MM.1S (cell line): ENCODE measurements around the gene UNC5CL.

Experiments used
- DNase-seq: peaks from one replicate; pipeline ENCODE4 v3.0.0-alpha.2; 2015
- H2AFZ ChIP-seq: fragments of 300-600 bp; sonication (generic); 2 replicates; pipeline ENCODE4 v1.6.0; 2016; ENCODE audit warnings: antibody characterized with exemption, low read length
- H3F3A ChIP-seq: fragments of 300-600 bp; sonication (generic); 2 replicates; pipeline ENCODE4 v1.6.1; 2016; ENCODE audit warnings: mild to moderate bottlenecking, antibody characterized with exemption, low read length, moderate library complexity, mixed read lengths; ENCODE audit not compliant: insufficient read depth
- H3K27ac ChIP-seq: fragments of 300-600 bp; sonication (generic); 2 replicates; pipeline ENCODE4 v1.5.1; 2016; ENCODE audit warnings: mild to moderate bottlenecking, low read length
- H3K27me3 ChIP-seq: fragments of 300-600 bp; sonication (generic); replicated peaks from 2 replicates; pipeline ENCODE4 v1.6.0; 2016; ENCODE audit warnings: low read length; ENCODE audit not compliant: insufficient read depth
- H3K36me3 ChIP-seq: fragments of 300-600 bp; sonication (generic); replicated peaks from 2 replicates; pipeline ENCODE4 v1.6.1; 2016; ENCODE audit warnings: mild to moderate bottlenecking, low read length, mixed read lengths; ENCODE audit not compliant: insufficient read depth
- H3K4me1 ChIP-seq: fragments of 300-600 bp; sonication (generic); 2 replicates; pipeline ENCODE4 v1.6.1; 2016; ENCODE audit warnings: low read length, mixed read lengths
- H3K4me2 ChIP-seq: fragments of 300-600 bp; sonication (generic); 2 replicates; pipeline ENCODE4 v1.6.0; 2016; ENCODE audit warnings: low read depth, low read length
- H3K4me3 ChIP-seq: fragments of 300-600 bp; sonication (generic); 2 replicates; pipeline ENCODE4 v1.5.1; 2016; ENCODE audit warnings: low read length, mixed read lengths
- H3K79me2 ChIP-seq: fragments of 300-600 bp; sonication (generic); 2 replicates; pipeline ENCODE4 v1.6.1; 2016; ENCODE audit warnings: mixed run types, low read length, mixed read lengths
- H3K9ac ChIP-seq: fragments of 300-600 bp; sonication (generic); 2 replicates; pipeline ENCODE4 v1.6.1; 2016; ENCODE audit warnings: low read length, mixed read lengths
- H3K9me2 ChIP-seq: fragments of 300-600 bp; sonication (generic); replicated peaks from 2 replicates; pipeline ENCODE4 v1.6.1; 2016; ENCODE audit warnings: mild to moderate bottlenecking, low read length, mixed read lengths; ENCODE audit not compliant: insufficient read depth
- H3K9me3 ChIP-seq: fragments of 300-600 bp; sonication (generic); replicated peaks from 2 replicates; pipeline ENCODE4 v1.6.1; 2016; ENCODE audit warnings: mild to moderate bottlenecking, low read length, mixed read lengths; ENCODE audit not compliant: insufficient read depth
- H4K20me1 ChIP-seq: fragments of 300-600 bp; sonication (generic); 2 replicates; pipeline ENCODE4 v1.6.1; 2016; ENCODE audit warnings: mild to moderate bottlenecking, low read length, moderate library complexity, mixed read lengths; ENCODE audit not compliant: insufficient read depth
- CTCF ChIP-seq: fragments of 300-600 bp; sonication (generic); IDR thresholded peaks from 2 replicates; pipeline ENCODE4 v1.5.1; 2016; ENCODE audit warnings: antibody characterized with exemption, low read length, mixed read lengths
- EZH2 ChIP-seq: fragments of 300-600 bp; sonication (generic); optimal IDR thresholded peaks from 2 replicates; pipeline ENCODE3; 2017; ENCODE audit warnings: low read depth, mild to moderate bottlenecking, antibody characterized with exemption, low read length, mixed read lengths
- EZH2phosphoT487 ChIP-seq: fragments of 300-600 bp; sonication (generic); IDR thresholded peaks from 2 replicates; pipeline ENCODE4 v1.6.1; 2018; ENCODE audit warnings: antibody characterized with exemption, low read length

Gene UNC5CL

GRCh38 chr6:41025966-41026530, 13.0 kb downstream of the UNC5CL start:
- no peak overlapping the region for H3K9ac ChIP-seq
- H3K27ac ChIP-seq, result no peak overlapping the region

DNA sequence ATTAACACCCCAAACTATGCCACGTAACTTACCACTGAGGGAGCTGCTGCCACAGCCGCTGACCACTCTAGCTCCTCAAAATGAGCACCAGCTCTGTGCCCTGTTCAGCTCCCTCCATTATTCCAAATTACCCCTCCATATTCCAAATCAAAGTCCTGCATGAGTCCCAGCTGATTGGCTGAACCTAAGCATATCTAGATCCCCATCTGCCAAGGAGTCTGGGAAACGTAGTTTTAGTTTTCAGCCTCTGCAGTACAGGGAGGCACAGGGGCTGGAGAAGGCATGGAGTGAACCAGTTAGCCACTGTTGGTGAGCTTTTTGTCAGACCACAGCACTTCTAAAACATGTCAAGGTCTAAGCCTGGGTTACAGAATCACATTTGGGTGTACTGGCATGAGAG, 15.9 kb downstream of the UNC5CL start:
- no peaks in the 10 kb centered on the region for H4K20me1 ChIP-seq
- no peaks in the 10 kb centered on the region for H3K9me3 ChIP-seq
- no peaks in the 10 kb centered on the region for H3K9me2 ChIP-seq
- TF ChIP-seq EZH2phosphoT487 (no peak), CTCF (no peak), EZH2 (no peak)
- H2AFZ ChIP-seq, result no peak overlapping the region
- no peak overlapping the region for H3K9ac ChIP-seq
- H3K79me2 ChIP-seq, result no peaks in the 10 kb centered on the region
- peaks cover 10% of the 10 kb centered on the region for H3F3A ChIP-seq
- no peaks in the 10 kb centered on the region for H3K27me3 ChIP-seq
- no peak overlapping the region for H3K4me3 ChIP-seq
- DNase-seq, result no peak
- peaks cover 8% of the 10 kb centered on the region; the same call in 1 of the 2 replicates for H3K4me1 ChIP-seq
- H3K36me3 ChIP-seq, result no peaks in the 10 kb centered on the region
- H3K4me2 ChIP-seq, result no peak overlapping the region
- H3K27ac ChIP-seq, result no peak overlapping the region

More at GRCh38 chr6:41025966-41026530, 13.0 kb downstream of the UNC5CL start:
- Histone ChIP-seq H3K4me3 (no peak overlapping the region), H3K9me3 (no peaks in the 10 kb centered on the region), H3K4me2 (no peak overlapping the region), H3K79me2 (no peaks in the 10 kb centered on the region), H3K4me1 (peaks cover 13% of the 10 kb centered on the region), H3K36me3 (no peaks in the 10 kb centered on the region), H3F3A (peaks cover 10% of the 10 kb centered on the region), H3K27me3 (no peaks in the 10 kb centered on the region), H3K9me2 (no peaks in the 10 kb centered on the region), H4K20me1 (no peaks in the 10 kb centered on the region), H2AFZ (no peak overlapping the region)
- TF ChIP-seq CTCF (no peak), EZH2phosphoT487 (no peak), EZH2 (no peak)
- no peak for DNase-seq

- Histone ChIP-seq H3K9ac (no peak overlapping the region), H3K27me3 (no peaks in the 10 kb centered on the region), H3K27ac (no peak overlapping the region), H3K9me2 (no peaks in the 10 kb centered on the region), H3K4me2 (no peak overlapping the region), H3K4me1 (peaks cover 8% of the 10 kb centered on the region; the same call in 1 of the 2 replicates), H3F3A (peaks cover 7% of the 10 kb centered on the region), H4K20me1 (no peaks in the 10 kb centered on the region), H3K36me3 (no peaks in the 10 kb centered on the region), H3K79me2 (no peaks in the 10 kb centered on the region), H3K4me3 (no peak overlapping the region), H2AFZ (no peak overlapping the region), H3K9me3 (no peaks in the 10 kb centered on the region)
- TF ChIP-seq EZH2, result no peak
- TF ChIP-seq EZH2phosphoT487, result no peak
- no peak for TF ChIP-seq CTCF
- DNase-seq, result no peak
Observed at GRCh38 chr6:41022294-41022693, 16.7 kb downstream of the UNC5CL start.
